GM21423 (cell line): ENCODE data around the gene NRG3.
"Not testable (repeated sequence)": the region's sequence is repeated elsewhere in the genome, so short reads cannot be mapped to it uniquely, and the experiment has no call there.

Experiments
- ATAC-seq: cut with Tn5 transposase; IDR thresholded peaks from one replicate; pipeline ENCODE4 v1.9.1; 2021; ENCODE audit warnings: mild to moderate bottlenecking, moderate library complexity; ENCODE audit not compliant: unreplicated experiment

NRG3 gene

GRCh38 chr10:82267014-82267413, 392.0 kb downstream of the NRG3 start:
- ATAC-seq, result no peak

GRCh38 chr10:82267465-82267864, 392.5 kb downstream of the NRG3 start:
- no peak for ATAC-seq

GRCh38 chr10:82267960-82268359, 393.0 kb downstream of the NRG3 start:
- ATAC-seq, result no peak

- ATAC-seq, result no peak
Observed at GRCh38 chr10:82277591-82277990, 402.6 kb downstream of the NRG3 start.

- no peak for ATAC-seq
Observed at GRCh38 chr10:82278401-82279182, 403.6 kb downstream of the NRG3 start.

DNA sequence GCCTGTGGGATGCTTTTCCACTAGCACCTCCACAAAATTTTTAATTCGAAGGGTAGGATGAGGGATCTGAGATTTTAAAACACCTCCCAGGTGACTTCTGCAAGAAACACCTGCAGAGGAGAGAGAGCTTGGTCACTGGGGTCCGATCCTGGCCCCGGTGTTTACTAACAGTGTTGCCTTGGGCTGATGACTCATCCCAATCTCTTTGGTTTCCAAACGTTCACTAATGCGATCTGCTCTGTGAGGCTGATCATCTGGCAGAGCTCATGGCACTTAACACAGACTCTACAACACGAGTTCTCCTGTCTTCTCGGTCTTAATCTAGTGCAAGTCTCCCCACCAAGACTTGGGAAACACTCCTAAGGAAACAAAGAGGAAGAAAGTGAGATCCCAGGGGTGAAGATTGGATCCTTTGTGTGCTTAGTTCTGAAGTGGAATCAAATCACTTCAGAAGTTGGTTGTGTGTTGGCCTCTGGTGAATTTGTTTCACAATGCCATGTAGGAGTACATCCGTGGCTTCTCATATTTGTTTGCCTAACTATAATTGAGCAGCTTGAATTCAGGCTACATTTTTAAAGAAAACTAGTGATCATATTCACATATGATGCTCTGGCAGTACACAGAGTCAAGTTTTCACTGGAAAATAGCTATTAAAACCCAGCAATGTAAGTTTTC, 407.9 kb downstream of the NRG3 start:
- no peak for ATAC-seq

DNA sequence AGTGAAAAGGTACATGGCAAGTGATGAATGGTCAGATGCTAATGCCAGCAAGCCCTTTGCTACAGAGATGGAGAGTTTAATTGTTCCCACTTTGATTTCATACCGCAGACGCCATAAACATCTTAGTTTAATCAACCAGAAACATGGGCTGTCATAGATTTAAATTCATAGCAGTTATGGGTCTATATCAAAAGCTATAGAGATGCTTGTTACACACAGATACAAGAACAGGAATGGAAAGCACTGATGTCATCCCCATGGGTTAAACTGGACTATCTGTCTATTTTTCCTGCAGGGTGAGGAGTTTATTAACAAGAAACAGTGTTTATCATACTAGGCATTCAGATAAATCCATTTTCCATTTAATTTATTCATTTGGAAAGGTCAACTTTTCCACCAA, 409.2 kb downstream of the NRG3 start:
- no peak for ATAC-seq

DNA sequence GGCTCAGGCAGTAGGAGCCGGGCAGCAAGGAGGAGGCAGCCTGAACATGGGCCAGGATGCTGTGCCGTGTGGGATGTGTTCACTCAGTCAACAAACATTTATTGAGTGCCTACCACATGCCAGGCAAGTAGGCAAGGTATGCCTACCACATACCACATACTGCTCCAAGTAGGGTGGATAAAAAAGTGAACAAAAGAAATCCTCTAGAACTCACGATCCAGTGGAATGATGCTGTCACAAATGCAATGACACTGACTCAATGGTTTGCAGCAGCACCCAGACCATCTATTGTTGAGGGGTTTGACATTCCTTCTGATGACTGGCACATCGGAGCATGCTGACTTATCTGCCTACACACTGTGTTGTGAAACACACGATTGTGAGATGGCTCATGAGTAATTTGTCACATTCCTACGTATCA, 413.5 kb downstream of the NRG3 start:
- no peak for ATAC-seq

GRCh38 chr10:82289945-82290344, 415.0 kb downstream of the NRG3 start:
- no peak for ATAC-seq

DNA sequence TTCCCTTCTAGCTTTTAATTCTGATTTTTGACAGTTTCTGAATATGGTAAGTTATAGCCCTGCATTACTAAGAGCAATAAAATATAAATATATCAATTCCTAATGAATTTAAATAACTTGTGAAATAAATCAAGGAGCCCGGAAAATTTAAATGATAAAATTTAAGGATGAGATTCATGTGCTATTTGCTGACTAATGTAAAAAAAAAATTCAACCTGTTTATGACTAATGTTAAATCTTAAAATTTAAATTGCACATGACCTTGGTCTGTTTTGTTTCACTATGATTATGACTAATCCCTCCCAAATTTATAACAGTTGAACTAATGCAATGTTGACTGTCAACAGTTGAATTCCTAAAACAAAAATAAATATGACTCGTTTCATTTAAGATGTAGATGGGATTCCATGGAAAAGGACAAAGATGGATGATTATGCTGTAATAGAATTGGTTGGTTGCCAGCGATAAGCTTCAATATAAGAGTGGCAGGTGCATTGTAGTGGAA, 419.9 kb downstream of the NRG3 start:
- no peak for ATAC-seq

GRCh38 chr10:82308641-82309040, 433.6 kb downstream of the NRG3 start:
- no peak for ATAC-seq

GRCh38 chr10:82310839-82311238, 435.8 kb downstream of the NRG3 start:
- no peak for ATAC-seq

DNA sequence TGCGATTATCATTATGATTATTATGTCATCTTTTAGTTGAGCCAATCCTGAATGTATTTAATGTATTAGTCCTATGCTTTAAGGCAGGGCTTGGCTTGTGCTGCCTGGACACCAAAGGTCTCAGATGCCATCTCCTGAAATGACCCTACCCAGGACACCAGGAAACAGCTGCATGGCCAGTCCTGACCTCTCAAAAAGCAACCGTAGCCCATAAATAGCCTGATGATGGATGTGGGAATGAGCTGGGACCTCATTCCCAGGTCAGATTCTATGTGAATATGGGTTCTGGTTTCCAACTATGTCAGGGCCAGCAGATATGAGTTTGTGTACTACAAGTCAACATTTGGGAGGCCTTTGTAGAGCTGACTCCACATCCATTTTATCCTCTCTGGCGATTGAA, 438.4 kb downstream of the NRG3 start:
- no peak for ATAC-seq

- no peak for ATAC-seq
Observed at GRCh38 chr10:82318534-82318933, 443.5 kb downstream of the NRG3 start.

DNA sequence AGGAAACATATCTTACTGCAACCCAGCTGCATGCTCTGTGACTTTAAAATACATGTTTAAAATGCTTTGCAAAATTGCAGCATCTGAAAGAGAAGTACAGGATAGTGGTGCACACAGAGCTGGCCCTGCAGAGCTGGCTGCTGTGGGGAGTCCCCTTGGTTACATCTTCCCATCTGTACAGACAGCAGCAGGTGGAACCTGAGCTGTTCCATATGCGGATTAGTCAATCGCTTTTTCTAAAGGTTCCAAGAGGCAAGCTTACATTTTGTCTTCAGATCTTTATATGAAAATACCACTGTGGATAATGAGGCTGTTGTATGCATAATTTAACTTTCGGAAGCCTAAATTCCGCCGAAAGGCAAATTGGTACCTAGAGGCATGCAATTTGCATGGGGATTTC, 444.1 kb downstream of the NRG3 start:
- ATAC-seq, result no peak

DNA sequence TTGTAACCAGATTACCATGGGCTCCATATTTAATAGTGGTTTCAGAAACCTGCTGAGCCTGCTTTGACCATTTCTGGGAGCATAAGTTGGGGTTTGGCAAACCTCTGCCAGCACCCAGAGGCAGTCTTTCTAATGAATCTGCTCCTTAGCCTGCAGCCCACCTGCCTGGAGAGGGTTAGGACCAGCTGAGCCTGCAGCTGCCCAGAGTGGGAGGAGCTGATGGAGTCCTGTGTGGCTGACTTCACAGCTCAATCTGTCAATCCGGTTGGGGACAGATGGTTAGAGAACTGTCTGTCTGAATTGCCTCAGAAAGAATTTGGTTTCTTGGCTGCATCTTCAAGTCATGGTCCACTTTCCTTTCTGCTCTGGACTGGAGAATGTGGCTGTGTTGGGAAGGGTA, 444.6 kb downstream of the NRG3 start:
- ATAC-seq, result no peak

GRCh38 chr10:82321724-82322123, 446.7 kb downstream of the NRG3 start:
- ATAC-seq, result no peak

GRCh38 chr10:82331716-82332115, 456.7 kb downstream of the NRG3 start:
- ATAC-seq, result no peak

DNA sequence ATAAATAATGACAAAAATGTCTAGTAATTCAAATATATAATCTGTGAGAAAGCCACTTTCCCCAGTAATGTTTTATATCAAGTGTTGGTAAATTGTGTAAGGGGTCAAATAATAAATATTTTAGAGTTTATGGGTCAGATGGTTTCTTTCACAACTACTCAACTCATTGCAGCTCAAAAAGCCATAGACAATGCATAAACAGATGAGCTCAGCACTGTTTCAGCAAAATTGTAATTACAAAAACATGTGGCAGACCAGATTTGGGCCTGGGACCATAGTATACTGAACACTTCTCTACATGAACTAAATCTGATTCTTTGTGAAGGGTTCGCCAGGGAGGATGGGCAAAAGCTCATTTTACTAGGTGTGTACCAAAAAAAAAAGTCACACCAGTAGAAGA, 460.8 kb downstream of the NRG3 start:
- no peak for ATAC-seq

DNA sequence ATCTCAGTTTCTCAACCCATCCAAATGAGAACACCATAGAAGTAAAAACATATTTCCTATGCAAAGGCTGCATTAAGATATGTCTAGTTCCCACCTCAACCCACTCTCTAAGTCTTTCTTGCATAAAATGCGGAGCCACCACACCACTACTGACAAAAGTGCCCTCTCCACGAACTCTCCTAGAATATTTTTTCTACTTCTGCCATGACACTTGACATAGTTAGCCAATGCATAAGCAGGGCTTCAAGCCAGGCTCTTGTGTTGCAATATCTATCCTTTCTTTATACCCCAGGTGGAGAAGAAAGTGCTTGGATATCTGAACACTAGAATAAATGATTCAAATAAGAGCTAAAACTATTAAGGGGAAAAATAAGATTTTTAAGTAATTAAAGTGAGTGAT, 465.2 kb downstream of the NRG3 start:
- no peak for ATAC-seq

GRCh38 chr10:82349590-82349989, 474.6 kb downstream of the NRG3 start:
- ATAC-seq, result not testable (repeated sequence)

- no peak for ATAC-seq
Observed at GRCh38 chr10:82353381-82353780, 478.4 kb downstream of the NRG3 start.
